DND-41 (cell line): ENCODE measurements around the gene CHTF18.

Experiments
- ATAC-seq: fragments of 200-7000 bp; cut with Tn5 transposase; 3 replicates; pipeline ENCODE4 v1.9.1; 2021; ENCODE audit warnings: low read depth; ENCODE audit not compliant: insufficient read depth
- DNase-seq: peaks from one replicate; pipeline ENCODE4 v3.0.0-alpha.2; 2020
- H2AFZ ChIP-seq: 2 replicates; pipeline ENCODE4 v1.6.0; 2012; ENCODE audit warnings: low read depth, low read length
- H3K27ac ChIP-seq: 2 replicates; pipeline ENCODE4 v1.5.1; 2012; ENCODE audit warnings: low read length, inconsistent platforms
- H3K27me3 ChIP-seq: fragments of 200-600 bp; sonication (generic); 2 replicates; pipeline ENCODE4 v1.6.0; 2012; ENCODE audit warnings: low read length, mild to moderate bottlenecking, inconsistent platforms; ENCODE audit not compliant: insufficient read depth, poor library complexity
- H3K36me3 ChIP-seq: 2 replicates; pipeline ENCODE4 v1.5.1; 2012; ENCODE audit warnings: low read length, inconsistent platforms; ENCODE audit not compliant: insufficient read depth
- H3K4me1 ChIP-seq: 2 replicates; pipeline ENCODE4 v1.5.1; 2012; ENCODE audit warnings: mild to moderate bottlenecking, low read length; ENCODE audit not compliant: insufficient read depth
- H3K4me2 ChIP-seq: 2 replicates; pipeline ENCODE4 v1.6.0; 2012; ENCODE audit warnings: mild to moderate bottlenecking, moderate library complexity, low read length, inconsistent platforms; ENCODE audit not compliant: insufficient read depth
- H3K4me3 ChIP-seq, 2 experiments: fragments of 200-600 bp in 1 of 2; shearing (Covaris generic) in 1 of 2; 2 replicates each; pipeline ENCODE4 v1.5.1; 2012 to 2016; ENCODE audit warnings: inconsistent platforms in 2 of 2, low read length in 2 of 2, mild to moderate bottlenecking in 2 of 2, low read depth in 1 of 2, moderate library complexity in 1 of 2
- H3K79me2 ChIP-seq: 2 replicates; pipeline ENCODE4 v1.6.0; 2012; ENCODE audit warnings: low read length, inconsistent platforms; ENCODE audit not compliant: insufficient read depth
- H3K9ac ChIP-seq: 2 replicates; pipeline ENCODE4 v1.6.0; 2012; ENCODE audit warnings: low read depth, mild to moderate bottlenecking, inconsistent platforms, low read length, moderate library complexity
- H3K9me3 ChIP-seq: 2 replicates; pipeline ENCODE4 v1.5.1; 2012; ENCODE audit warnings: low read length, moderate library complexity, mild to moderate bottlenecking, inconsistent platforms; ENCODE audit not compliant: insufficient read depth, severe bottlenecking
- H4K20me1 ChIP-seq: 2 replicates; pipeline ENCODE4 v1.6.0; 2012; ENCODE audit warnings: low read length; ENCODE audit not compliant: insufficient read depth
- CTCF ChIP-seq: IDR thresholded peaks from 2 replicates; pipeline ENCODE4 v1.5.1; 2012; ENCODE audit warnings: borderline replicate concordance, low read length, moderate library complexity, mild to moderate bottlenecking; ENCODE audit not compliant: poor library complexity, severe bottlenecking; ENCODE audit errors: extremely low read depth
- EZH2 ChIP-seq: IDR thresholded peaks from 3 replicates; pipeline ENCODE4 v1.6.1; 2012; ENCODE audit warnings: borderline replicate concordance, low read depth, mild to moderate bottlenecking, moderate library complexity, low read length, inconsistent platforms; ENCODE audit not compliant: severe bottlenecking

The CHTF18 gene

GRCh38 chr16:792221-792995 is 4.0 kb downstream of the CHTF18 start:
- H3K9me3 ChIP-seq: no peaks in the 10 kb centered on the region
- ATAC-seq (no peak), DNase-seq (no peak)
- H3K36me3 ChIP-seq: peaks cover 84% of the 10 kb centered on the region
- TF ChIP-seq EZH2: no peak
- no peak for TF ChIP-seq CTCF
- no peak overlapping the region for H3K9ac ChIP-seq
- H3K27ac ChIP-seq: no peak overlapping the region
- H3K27me3 ChIP-seq: no peaks in the 10 kb centered on the region
- peaks cover 40% of the 10 kb centered on the region for H3K79me2 ChIP-seq
- peaks cover 27% of the 10 kb centered on the region for H3K4me1 ChIP-seq
- no peak overlapping the region for H3K4me2 ChIP-seq
- H3K4me3 ChIP-seq: no peak overlapping the region
- H2AFZ ChIP-seq: no peak overlapping the region
- H4K20me1 ChIP-seq: peaks cover 73% of the 10 kb centered on the region

GRCh38 chr16:793414-793813 is 5.0 kb downstream of the CHTF18 start:
- Histone ChIP-seq H3K9ac (no peak overlapping the region), H3K36me3 (peaks cover 86% of the 10 kb centered on the region), H3K4me1 (peaks cover 23% of the 10 kb centered on the region), H3K4me2 (no peak overlapping the region), H2AFZ (no peak overlapping the region), H3K27ac (no peak overlapping the region), H3K4me3 (no peak overlapping the region), H3K79me2 (peaks cover 33% of the 10 kb centered on the region), H4K20me1 (peaks cover 68% of the 10 kb centered on the region), H3K27me3 (no peaks in the 10 kb centered on the region), H3K9me3 (no peaks in the 10 kb centered on the region)
- ATAC-seq (no peak), DNase-seq (no peak)
- TF ChIP-seq CTCF (no peak), EZH2 (no peak)

- peaks cover 69% of the 10 kb centered on the region for H4K20me1 ChIP-seq
- no peak overlapping the region for H2AFZ ChIP-seq
- H3K4me3 ChIP-seq: no peak overlapping the region
- H3K79me2 ChIP-seq: peaks cover 24% of the 10 kb centered on the region
- H3K9me3 ChIP-seq: no peaks in the 10 kb centered on the region
- H3K4me2 ChIP-seq: no peak overlapping the region
- H3K36me3 ChIP-seq: peaks cover 82% of the 10 kb centered on the region
- H3K9ac ChIP-seq: no peak overlapping the region
- ATAC-seq: no peak
- TF ChIP-seq EZH2 (no peak), CTCF (no peak)
- H3K27ac ChIP-seq: no peak overlapping the region
- H3K4me1 ChIP-seq: peaks cover 19% of the 10 kb centered on the region
- no peak for DNase-seq
- no peaks in the 10 kb centered on the region for H3K27me3 ChIP-seq
Measured at GRCh38 chr16:794091-794822, 5.8 kb downstream of the CHTF18 start.
